ENCODE results near the gene SLC49A3. TPM values are rescaled to one million over a fixed set of nuclear protein-coding genes. Genes with fewer than 3 reads are reported as not detected.

Gene SLC49A3
- total and polyA plus RNA-seq, 2 of the 8 experiments (the other 6 are each of a cell fraction or from before 2014, with no cell fraction given) = 5.0 to 8.8 TPM

DNA sequence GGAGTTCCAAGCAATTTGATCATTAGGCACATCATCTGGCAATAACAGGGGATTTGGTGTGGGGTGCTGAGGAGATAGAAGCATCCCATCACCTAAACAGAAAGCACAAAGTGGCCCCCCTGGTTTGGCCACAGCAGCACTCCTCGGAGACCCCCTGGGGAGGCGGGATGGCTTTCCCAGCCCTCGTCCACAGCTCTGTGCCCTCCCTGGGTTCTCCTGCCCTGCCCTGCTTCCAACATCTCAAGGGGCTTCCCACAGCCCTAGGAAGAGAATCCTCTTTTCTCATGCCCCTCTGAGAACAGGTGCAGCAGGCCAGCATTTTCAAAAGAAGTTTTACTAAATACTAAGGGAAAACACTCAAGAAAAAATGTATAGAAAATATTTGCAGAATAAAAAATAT, 27.7 kb downstream of the SLC49A3 start (continued):
- no peak for TF ChIP-seq BCL11A (IDR thresholded peaks at IDR 0.05; ENCODE audit: low read depth in 2 of 2, low read length in 2 of 2)
- no peak for TF ChIP-seq KDM4A (IDR thresholded peaks at IDR 0.05; ENCODE audit: low read depth, low read length, severe bottlenecking)
- no peak for TF ChIP-seq SAP30 (IDR thresholded peaks at IDR 0.05; ENCODE audit: insufficient read depth, insufficient replicate concordance, low read length)
- TF ChIP-seq KDM5A (IDR thresholded peaks at IDR 0.05; ENCODE audit: low read length) = no peak
- TF ChIP-seq, protein P1, sequence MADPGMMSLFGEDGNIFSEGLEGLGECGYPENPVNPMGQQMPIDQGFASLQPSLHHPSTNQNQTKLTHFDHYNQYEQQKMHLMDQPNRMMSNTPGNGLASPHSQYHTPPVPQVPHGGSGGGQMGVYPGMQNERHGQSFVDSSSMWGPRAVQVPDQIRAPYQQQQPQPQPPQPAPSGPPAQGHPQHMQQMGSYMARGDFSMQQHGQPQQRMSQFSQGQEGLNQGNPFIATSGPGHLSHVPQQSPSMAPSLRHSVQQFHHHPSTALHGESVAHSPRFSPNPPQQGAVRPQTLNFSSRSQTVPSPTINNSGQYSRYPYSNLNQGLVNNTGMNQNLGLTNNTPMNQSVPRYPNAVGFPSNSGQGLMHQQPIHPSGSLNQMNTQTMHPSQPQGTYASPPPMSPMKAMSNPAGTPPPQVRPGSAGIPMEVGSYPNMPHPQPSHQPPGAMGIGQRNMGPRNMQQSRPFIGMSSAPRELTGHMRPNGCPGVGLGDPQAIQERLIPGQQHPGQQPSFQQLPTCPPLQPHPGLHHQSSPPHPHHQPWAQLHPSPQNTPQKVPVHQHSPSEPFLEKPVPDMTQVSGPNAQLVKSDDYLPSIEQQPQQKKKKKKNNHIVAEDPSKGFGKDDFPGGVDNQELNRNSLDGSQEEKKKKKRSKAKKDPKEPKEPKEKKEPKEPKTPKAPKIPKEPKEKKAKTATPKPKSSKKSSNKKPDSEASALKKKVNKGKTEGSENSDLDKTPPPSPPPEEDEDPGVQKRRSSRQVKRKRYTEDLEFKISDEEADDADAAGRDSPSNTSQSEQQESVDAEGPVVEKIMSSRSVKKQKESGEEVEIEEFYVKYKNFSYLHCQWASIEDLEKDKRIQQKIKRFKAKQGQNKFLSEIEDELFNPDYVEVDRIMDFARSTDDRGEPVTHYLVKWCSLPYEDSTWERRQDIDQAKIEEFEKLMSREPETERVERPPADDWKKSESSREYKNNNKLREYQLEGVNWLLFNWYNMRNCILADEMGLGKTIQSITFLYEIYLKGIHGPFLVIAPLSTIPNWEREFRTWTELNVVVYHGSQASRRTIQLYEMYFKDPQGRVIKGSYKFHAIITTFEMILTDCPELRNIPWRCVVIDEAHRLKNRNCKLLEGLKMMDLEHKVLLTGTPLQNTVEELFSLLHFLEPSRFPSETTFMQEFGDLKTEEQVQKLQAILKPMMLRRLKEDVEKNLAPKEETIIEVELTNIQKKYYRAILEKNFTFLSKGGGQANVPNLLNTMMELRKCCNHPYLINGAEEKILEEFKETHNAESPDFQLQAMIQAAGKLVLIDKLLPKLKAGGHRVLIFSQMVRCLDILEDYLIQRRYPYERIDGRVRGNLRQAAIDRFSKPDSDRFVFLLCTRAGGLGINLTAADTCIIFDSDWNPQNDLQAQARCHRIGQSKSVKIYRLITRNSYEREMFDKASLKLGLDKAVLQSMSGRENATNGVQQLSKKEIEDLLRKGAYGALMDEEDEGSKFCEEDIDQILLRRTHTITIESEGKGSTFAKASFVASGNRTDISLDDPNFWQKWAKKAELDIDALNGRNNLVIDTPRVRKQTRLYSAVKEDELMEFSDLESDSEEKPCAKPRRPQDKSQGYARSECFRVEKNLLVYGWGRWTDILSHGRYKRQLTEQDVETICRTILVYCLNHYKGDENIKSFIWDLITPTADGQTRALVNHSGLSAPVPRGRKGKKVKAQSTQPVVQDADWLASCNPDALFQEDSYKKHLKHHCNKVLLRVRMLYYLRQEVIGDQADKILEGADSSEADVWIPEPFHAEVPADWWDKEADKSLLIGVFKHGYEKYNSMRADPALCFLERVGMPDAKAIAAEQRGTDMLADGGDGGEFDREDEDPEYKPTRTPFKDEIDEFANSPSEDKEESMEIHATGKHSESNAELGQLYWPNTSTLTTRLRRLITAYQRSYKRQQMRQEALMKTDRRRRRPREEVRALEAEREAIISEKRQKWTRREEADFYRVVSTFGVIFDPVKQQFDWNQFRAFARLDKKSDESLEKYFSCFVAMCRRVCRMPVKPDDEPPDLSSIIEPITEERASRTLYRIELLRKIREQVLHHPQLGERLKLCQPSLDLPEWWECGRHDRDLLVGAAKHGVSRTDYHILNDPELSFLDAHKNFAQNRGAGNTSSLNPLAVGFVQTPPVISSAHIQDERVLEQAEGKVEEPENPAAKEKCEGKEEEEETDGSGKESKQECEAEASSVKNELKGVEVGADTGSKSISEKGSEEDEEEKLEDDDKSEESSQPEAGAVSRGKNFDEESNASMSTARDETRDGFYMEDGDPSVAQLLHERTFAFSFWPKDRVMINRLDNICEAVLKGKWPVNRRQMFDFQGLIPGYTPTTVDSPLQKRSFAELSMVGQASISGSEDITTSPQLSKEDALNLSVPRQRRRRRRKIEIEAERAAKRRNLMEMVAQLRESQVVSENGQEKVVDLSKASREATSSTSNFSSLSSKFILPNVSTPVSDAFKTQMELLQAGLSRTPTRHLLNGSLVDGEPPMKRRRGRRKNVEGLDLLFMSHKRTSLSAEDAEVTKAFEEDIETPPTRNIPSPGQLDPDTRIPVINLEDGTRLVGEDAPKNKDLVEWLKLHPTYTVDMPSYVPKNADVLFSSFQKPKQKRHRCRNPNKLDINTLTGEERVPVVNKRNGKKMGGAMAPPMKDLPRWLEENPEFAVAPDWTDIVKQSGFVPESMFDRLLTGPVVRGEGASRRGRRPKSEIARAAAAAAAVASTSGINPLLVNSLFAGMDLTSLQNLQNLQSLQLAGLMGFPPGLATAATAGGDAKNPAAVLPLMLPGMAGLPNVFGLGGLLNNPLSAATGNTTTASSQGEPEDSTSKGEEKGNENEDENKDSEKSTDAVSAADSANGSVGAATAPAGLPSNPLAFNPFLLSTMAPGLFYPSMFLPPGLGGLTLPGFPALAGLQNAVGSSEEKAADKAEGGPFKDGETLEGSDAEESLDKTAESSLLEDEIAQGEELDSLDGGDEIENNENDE (IDR thresholded peaks at IDR 0.05; ENCODE audit: insufficient replicate concordance, low read length) = no peak

Data from H1 (cell line).